PFSK-1 (cell line): Measurements from ENCODE around the gene MAPK8.

ENCODE experiments used
- FOXP2 ChIP-seq: optimal IDR thresholded peaks from 2 replicates; pipeline ENCODE3; 2011; ENCODE audit warnings: borderline replicate concordance, control low read depth, inconsistent platforms; ENCODE audit not compliant: insufficient read depth; ENCODE audit errors: extremely low read length, extremely low read depth
- POLR2AphosphoS5 ChIP-seq: IDR thresholded peaks from 2 replicates; pipeline ENCODE4 v1.6.1; 2012; ENCODE audit warnings: low read depth, mild to moderate bottlenecking, control low read depth, low read length, moderate library complexity
- REST ChIP-seq, 2 experiments: IDR thresholded peaks; 2 replicates each; pipeline versions ENCODE4 v1.6.1 to v1.8.0; 2011 to 2012; ENCODE audit warnings: low read depth in 2 of 2, low read length in 2 of 2, control low read depth in 1 of 2, inconsistent platforms in 1 of 2, mild to moderate bottlenecking in 1 of 2, moderate library complexity in 1 of 2; ENCODE audit not compliant: insufficient read depth in 1 of 2
- SIN3A ChIP-seq: IDR thresholded peaks from 2 replicates; pipeline ENCODE4 v1.6.1; 2012; ENCODE audit warnings: mild to moderate bottlenecking, low read length, moderate library complexity, borderline replicate concordance; ENCODE audit not compliant: insufficient read depth
- TAF1 ChIP-seq: IDR thresholded peaks from 2 replicates; pipeline ENCODE4 v1.6.1; 2012; ENCODE audit warnings: low read length, control low read depth, borderline replicate concordance; ENCODE audit not compliant: insufficient read depth

Gene MAPK8

GRCh38 chr10:48378675-48379074 lies 72.2 kb downstream of the MAPK8 start:
- TF ChIP-seq POLR2AphosphoS5, result no peak
- no peak for TF ChIP-seq TAF1
- no peak for TF ChIP-seq FOXP2
- TF ChIP-seq SIN3A, result no peak
- TF ChIP-seq REST (IDR thresholded peaks at IDR 0.05; ENCODE audit: insufficient read depth in 1 of 2, low read depth in 2 of 2, low read length in 2 of 2), result no peak

GRCh38 chr10:48381971-48382370 lies 75.5 kb downstream of the MAPK8 start:
- TF ChIP-seq FOXP2, result no peak
- no peak for TF ChIP-seq SIN3A
- no peak for TF ChIP-seq REST (IDR thresholded peaks at IDR 0.05; ENCODE audit: insufficient read depth in 1 of 2, low read depth in 2 of 2, low read length in 2 of 2)
- no peak for TF ChIP-seq POLR2AphosphoS5
- TF ChIP-seq TAF1, result no peak

- TF ChIP-seq REST (IDR thresholded peaks at IDR 0.05; ENCODE audit: insufficient read depth in 1 of 2, low read depth in 2 of 2, low read length in 2 of 2) (no peak), POLR2AphosphoS5 (no peak), FOXP2 (no peak), TAF1 (no peak), SIN3A (no peak)
These were observed 76.5 kb downstream of the MAPK8 start for GRCh38 chr10:48382982-48383381.

GRCh38 chr10:48383393-48383792 lies 76.9 kb downstream of the MAPK8 start:
- TF ChIP-seq REST (IDR thresholded peaks at IDR 0.05; ENCODE audit: insufficient read depth in 1 of 2, low read depth in 2 of 2, low read length in 2 of 2) (no peak), TAF1 (no peak), POLR2AphosphoS5 (no peak), FOXP2 (no peak), SIN3A (no peak)

- TF ChIP-seq FOXP2 (no peak), TAF1 (no peak), SIN3A (no peak), POLR2AphosphoS5 (no peak), REST (IDR thresholded peaks at IDR 0.05; ENCODE audit: insufficient read depth in 1 of 2, low read depth in 2 of 2, low read length in 2 of 2) (no peak)
These were observed 78.2 kb downstream of the MAPK8 start for GRCh38 chr10:48384699-48384982.
